ENCODE data around the gene CEL.

The CEL gene

GRCh38 chr9:133041958-133042357, 19.8 kb upstream of the CEL start (continued):
- TF ChIP-seq GLIS3 (CRISPR knock-in tag; IDR thresholded peaks at IDR 0.05) (no peak), ZNF8 (CRISPR knock-in tag; IDR thresholded peaks at IDR 0.05) (no peak), ZNF70 (CRISPR knock-in tag; IDR thresholded peaks at IDR 0.05) (no peak), TCF4 (CRISPR knock-in tag; IDR thresholded peaks at IDR 0.05; ENCODE audit: borderline replicate concordance) (no peak), PPARA (CRISPR knock-in tag; IDR thresholded peaks at IDR 0.05; ENCODE audit: borderline replicate concordance) (no peak), BACH2 (CRISPR knock-in tag; IDR thresholded peaks at IDR 0.05; ENCODE audit: borderline replicate concordance) (no peak), PATZ1 (CRISPR knock-in tag; IDR thresholded peaks at IDR 0.05; ENCODE audit: borderline replicate concordance) (no peak)

GRCh38 chr9:133042676-133043075, 19.1 kb upstream of the CEL start:
- TF ChIP-seq ARNTL (CRISPR knock-in tag; IDR thresholded peaks at IDR 0.05; ENCODE audit: borderline replicate concordance, low read depth) (no peak), ZFP30 (CRISPR knock-in tag; IDR thresholded peaks at IDR 0.05) (no peak), ZFP3 (CRISPR knock-in tag; IDR thresholded peaks at IDR 0.05) (no peak), ESRRG (CRISPR knock-in tag; IDR thresholded peaks at IDR 0.05) (no peak), CREB5 (CRISPR knock-in tag; IDR thresholded peaks at IDR 0.05; ENCODE audit: low read depth) (no peak), TSHZ2 (CRISPR knock-in tag; IDR thresholded peaks at IDR 0.05) (no peak), CSRNP3 (CRISPR knock-in tag; IDR thresholded peaks at IDR 0.05) (no peak), OSR1 (CRISPR knock-in tag; IDR thresholded peaks at IDR 0.05) (no peak)
- no peak for ATAC-seq

GRCh38 chr9:133043449-133044035, 18.2 kb upstream of the CEL start:
- no peak for ATAC-seq
- TF ChIP-seq CSRNP3 (CRISPR knock-in tag; IDR thresholded peaks at IDR 0.05) = no peak
- TF ChIP-seq SNAI2 (CRISPR knock-in tag; IDR thresholded peaks at IDR 0.05) = no peak
- no peak for TF ChIP-seq BACH2 (CRISPR knock-in tag; IDR thresholded peaks at IDR 0.05; ENCODE audit: borderline replicate concordance)
- no peak for TF ChIP-seq ZFP3 (CRISPR knock-in tag; IDR thresholded peaks at IDR 0.05)
- no peak for TF ChIP-seq ZC3H10 (CRISPR knock-in tag; IDR thresholded peaks at IDR 0.05)
- TF ChIP-seq OSR1 (CRISPR knock-in tag; IDR thresholded peaks at IDR 0.05) = no peak
- no peak for TF ChIP-seq POU6F1 (CRISPR knock-in tag; IDR thresholded peaks at IDR 0.05; ENCODE audit: borderline replicate concordance, low read depth)
- no peak for TF ChIP-seq ARNTL (CRISPR knock-in tag; IDR thresholded peaks at IDR 0.05; ENCODE audit: borderline replicate concordance, low read depth)
- TF ChIP-seq ZFP30 (CRISPR knock-in tag; IDR thresholded peaks at IDR 0.05) = no peak
- no peak for TF ChIP-seq PATZ1 (CRISPR knock-in tag; IDR thresholded peaks at IDR 0.05; ENCODE audit: borderline replicate concordance)
- TF ChIP-seq RARB (CRISPR knock-in tag; IDR thresholded peaks at IDR 0.05) = no peak

All from SK-N-SH treated with all-trans-retinoic acid at 6 μM for 48 hours (cell line).